Activated CD8-positive, alpha-beta memory T cell treated with anti-CD3 and anti-CD28 coated beads for 48 hours (primary cell): ENCODE results near the gene SCP2.
"Not testable (repeated sequence)": the region's sequence is repeated elsewhere in the genome, so short reads cannot be mapped to it uniquely, and the experiment has no call there.

Source experiments
- DNase-seq, 3 experiments: peaks; one replicate each; pipeline ENCODE4 v3.0.0-alpha.2; 2020; ENCODE audit warnings: low read depth in 2 of 3, low spot score in 2 of 3

Gene SCP2

DNA sequence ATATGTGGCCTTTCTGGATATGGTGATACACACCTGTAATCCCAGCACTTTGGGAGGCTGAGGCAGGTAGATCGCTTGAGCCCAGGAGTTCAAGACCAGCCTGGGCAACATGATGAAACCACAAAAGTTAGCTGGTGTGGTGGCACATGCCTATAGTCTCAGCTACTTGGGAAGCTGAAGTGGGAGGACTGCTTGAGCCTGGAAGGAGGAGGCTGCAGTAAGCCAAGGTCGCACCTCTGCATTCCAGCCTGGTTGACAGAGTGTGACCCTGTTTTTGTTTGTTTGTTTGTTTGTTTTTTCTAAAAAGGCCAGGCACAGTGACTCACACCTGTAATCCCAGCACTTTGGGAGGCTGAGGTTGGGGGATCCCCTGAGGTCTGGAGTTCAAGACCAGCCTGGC, 42.2 kb downstream of the SCP2 start:
- DNase-seq: not testable (repeated sequence)

DNA sequence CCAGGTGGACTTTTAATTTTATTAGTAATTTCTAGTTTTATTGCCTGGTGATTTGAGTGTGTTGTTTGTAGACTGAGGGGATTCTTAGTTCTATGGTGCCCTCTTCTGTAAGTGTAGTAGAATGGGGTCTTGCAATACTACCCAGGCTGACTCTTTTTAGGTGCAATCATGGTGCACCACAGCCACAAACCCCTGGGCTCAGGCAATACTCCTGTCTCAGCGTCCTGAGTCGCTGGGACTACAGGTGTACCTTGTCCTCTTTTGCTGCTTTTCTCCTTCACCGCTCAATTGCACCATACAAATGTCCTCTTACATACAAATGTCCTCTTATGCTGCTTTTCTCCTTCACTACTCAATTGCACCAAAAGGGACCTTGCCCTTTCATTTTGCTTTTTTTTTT, 43.1 kb downstream of the SCP2 start:
- no peak for DNase-seq

- no peak for DNase-seq
Measured at GRCh38 chr1:52973841-52974240, 46.8 kb downstream of the SCP2 start.

DNA sequence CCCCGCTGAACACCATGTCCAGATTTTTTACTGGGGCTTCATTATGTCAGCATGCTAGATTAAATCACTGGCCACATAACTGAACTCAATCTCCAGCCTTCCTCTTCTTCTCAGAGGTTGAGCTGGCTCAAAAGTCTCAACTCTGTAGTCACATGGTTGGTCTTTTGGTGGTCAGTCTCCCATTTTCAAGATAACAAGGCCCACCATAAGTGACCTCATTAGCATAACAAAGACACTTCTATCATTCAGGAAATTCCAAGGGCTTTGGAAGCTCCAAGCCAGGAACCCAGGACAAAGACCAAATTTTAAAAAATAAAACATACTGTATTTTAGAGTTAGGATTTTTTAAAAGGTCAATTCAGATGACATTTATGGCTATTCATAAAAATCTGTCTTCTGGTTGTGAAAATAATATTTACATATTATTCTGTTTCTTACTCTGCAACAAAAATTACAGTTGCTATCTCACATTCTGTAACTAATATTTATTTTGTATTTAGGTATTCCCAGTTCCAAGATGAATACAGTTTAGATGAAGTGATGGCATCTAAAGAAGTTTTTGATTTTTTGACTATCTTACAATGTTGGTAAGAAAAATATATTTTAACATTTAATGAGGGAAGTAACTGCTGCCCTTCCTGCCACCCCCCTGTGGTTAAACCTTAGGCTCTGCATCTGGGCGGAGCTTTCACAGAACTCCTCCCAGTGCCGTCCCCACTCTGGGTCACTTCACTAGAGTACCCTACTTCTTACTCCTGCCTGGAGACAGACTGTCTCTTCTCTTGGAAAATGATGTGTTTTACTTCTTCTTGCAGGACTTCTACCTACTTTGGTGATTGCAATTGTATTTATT, 49.3 kb downstream of the SCP2 start:
- no peak for DNase-seq

GRCh38 chr1:52978045-52978444, 51.0 kb downstream of the SCP2 start:
- no peak for DNase-seq

DNA sequence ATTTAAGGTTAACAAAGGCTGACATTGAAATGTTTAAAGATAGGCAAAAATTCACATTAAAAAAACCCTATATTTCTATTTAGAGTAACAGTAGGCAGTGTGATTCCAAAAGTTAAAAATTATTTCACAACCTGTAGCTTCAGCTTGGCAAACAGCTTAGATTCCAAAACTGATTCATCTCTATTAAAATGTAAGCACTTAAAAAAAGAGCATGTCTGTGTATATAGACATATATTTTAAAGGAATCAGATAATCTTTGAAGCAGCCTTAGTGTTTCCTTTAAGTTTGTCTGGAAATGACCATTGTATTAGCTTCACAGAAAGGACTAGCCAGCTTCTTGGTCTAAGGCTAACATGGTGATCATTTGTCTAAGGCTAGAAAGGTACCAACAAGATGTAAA, 65.7 kb downstream of the SCP2 start:
- DNase-seq: not testable (repeated sequence)

DNA sequence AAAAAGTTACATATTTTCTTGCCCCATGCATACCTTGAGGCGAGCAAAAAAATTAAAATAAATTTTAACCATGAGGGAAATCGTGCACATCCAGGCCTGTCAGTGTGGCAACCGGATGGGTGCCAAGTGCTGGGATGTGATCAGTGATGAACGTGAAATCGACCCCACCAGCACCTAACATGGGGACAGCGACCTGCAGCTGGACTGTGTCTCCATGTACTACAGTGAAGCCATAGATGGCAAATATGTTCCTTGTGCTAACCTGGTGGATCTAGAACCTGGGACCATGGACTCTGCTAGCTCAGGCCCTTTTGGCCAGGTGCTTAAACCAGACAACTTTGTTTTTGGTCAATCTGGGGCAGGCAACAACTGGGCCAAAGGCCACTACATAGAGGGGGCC, 67.6 kb downstream of the SCP2 start:
- no peak for DNase-seq

GRCh38 chr1:52996653-52997052, 69.6 kb downstream of the SCP2 start:
- no peak for DNase-seq

DNA sequence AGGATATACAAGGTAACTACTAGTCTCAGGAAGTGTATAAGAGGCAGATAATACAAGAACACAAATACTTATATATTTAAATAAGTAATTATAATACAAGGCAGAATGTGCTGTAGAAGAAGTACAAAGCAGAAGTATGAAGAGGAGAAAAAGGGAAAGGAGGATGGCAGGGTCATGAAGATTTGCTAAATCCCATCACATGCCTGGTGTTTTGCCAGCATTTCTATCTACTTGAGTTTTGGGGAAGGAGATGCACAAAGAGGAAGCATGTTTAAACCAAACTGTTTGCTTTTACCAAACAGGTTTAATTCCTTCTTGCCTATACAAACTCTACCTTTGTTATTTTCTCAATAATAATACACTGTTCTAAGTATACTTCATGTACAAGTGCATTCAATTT, 74.1 kb downstream of the SCP2 start:
- DNase-seq: no peak

- DNase-seq: not testable (repeated sequence)
Measured at GRCh38 chr1:53006612-53007011, 79.5 kb downstream of the SCP2 start.

- not testable (repeated sequence) for DNase-seq
Measured at GRCh38 chr1:53010247-53010646, 83.2 kb downstream of the SCP2 start.

DNA sequence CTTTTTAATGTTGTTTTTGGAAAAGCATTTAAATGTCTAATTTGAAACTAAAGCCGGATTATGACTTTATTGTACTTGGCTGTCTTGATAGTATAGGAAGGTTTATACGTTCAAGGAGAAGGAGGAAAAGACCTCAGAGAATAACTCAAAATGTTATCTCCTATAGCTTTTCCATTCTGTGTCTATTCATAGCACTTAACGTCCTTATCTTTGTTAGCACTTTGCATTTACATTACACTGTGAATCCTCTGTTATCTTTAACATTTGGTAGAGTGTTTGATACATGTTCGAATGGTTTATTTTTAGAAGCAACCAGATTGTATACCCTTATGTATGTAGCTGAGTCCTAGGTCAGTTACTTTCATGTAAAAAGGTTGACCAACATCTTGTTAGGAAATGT, 84.1 kb downstream of the SCP2 start:
- no peak for DNase-seq

GRCh38 chr1:53014791-53015507, 87.9 kb downstream of the SCP2 start:
- peak in 2 of 3 experiments; percentile 32 to 35 for DNase-seq

- DNase-seq: no peak
Measured at GRCh38 chr1:53015508-53015860, 88.4 kb downstream of the SCP2 start.

GRCh38 chr1:53016705-53017104, 89.6 kb downstream of the SCP2 start:
- DNase-seq: no peak

DNA sequence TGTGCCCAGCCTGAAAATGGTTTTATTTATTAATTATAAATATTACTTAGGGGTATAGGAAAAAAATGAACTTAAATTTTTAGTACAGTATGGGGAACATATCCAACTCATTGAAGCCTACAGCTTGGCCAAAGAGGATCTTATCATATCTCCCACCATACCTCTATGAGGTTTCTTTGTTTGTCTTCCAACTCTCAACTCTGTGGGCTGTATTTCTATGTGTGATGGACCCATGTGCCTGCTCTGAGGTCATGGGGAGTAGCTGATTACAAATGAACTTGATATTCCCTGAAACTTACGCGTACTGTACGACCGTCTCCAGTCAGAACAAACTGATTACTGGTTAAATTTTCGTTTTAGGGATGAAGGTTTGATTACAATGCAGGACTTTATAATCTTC, 93.5 kb downstream of the SCP2 start:
- no peak for DNase-seq

DNA sequence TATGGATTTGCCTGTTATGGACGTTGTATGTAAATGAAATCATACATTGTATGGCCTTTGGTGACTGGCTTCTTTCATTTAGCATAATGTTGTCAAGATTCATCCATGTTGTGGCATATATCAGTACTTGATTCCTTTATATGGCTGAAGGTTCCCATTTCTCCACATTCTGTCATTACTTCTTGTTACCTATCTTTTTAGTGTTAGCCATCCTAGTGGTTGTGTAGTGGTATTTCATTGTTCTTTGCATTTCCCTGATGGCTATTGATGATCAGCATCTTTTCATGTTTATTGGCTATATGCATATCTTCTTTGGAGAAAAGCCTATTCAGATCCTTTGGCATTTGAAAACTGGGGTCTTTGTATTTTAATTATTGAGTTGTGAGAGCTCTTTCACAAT, 95.1 kb downstream of the SCP2 start:
- DNase-seq: no peak

DNA sequence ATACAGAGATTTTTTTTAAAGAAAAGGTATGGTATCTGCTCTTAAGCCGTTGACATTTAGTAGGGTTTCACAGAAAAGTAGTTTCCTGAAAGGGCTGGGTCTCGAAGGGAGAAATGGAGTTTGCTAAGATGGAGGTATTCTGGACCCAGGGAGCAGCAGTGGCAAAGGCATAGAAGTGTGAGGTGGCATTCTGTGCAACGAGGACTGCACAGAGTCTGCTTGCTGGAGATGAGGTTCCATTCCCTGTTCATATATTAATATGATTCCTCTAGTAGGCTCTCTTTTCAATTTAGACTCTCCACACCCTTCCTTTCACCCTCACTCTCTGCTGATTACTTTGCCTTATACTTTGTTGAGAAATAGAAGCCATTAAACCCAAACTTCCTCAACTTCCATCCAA, 96.5 kb downstream of the SCP2 start:
- DNase-seq: no peak

- DNase-seq: no peak
Measured at GRCh38 chr1:53024117-53024516, 97.0 kb downstream of the SCP2 start.

DNA sequence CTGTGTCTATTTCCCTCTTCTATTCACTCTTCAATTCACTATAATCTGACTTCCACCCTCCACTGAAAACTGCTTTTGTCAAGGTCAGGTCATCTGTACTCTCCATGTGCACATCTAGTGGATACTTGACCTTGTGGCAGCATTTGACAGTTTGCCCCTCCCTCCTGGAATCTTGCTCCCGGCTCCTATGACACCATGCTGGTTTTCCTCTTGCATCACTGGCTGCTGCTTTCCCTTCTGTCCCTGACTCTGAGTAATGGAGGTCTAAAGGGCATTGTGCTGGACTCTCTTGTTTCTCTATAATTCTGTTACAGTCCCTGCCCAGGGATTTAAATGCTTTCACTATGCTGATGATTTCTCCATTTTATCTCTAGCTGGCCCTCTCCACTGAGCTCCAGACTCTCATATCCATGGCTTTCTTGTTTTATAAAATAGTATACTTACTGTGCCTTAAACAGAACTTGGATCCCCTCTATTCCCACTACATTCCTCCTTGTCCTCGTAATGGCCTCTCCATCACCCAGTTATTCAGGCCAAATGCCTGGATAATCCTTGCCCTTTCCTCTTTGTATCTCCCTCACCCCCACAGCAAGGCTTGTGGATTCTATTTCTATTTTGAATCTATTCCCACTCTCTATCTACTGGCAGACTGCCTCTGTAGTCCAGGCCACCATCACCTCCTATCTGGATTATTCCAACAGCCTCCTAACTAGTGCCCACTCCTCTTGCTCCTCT, 98.1 kb downstream of the SCP2 start:
- no peak for DNase-seq

DNA sequence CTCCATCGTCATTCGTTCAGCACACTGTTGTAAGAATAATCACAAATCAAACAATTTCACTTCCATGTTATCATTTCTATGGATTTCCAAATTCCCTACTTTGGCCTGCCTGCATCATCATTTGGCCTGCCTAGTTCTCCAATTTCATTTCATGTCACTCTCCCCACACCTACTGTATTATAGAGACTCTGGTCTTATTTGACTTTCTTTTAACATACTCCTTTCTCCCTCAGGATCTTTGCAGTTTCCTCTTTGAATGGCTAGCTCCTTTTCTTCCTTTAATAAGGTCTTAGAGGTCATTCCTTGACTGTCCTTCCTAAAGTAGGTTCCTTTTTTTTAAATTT, 98.7 kb downstream of the SCP2 start:
- no peak for DNase-seq

DNA sequence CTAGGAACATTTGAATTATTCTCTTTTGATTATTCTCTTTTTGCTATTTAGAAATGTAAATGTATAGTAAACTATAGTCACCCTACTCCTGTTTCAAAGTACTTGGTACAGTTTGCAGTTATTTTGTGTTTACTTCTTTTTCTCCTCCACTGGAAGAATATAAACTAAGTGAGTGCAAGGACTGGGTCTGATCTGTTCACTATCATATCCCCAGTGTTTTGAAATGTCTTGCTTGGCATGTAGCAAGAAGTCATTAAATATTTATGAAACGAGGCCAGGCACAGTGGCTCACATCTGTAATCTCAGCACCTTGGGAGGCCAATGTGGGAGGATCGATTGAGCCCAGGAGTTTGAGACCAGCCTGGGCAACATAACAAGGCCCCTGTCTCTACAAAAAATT, 99.2 kb downstream of the SCP2 start:
- DNase-seq: no peak
